SU-DHL-6 (cell line): Measurements from ENCODE around the gene SORCS2.

Experiments
- H2AFZ ChIP-seq: fragments of 200-600 bp; sonication (generic); 2 replicates; pipeline ENCODE4 v1.6.1; 2014; ENCODE audit warnings: low read depth, mild to moderate bottlenecking, moderate library complexity, mixed read lengths, antibody characterized with exemption, low read length; ENCODE audit not compliant: severe bottlenecking
- H3F3A ChIP-seq: fragments of 200-600 bp; shearing (Covaris generic); 2 replicates; pipeline ENCODE4 v1.6.0; 2016; ENCODE audit warnings: antibody characterized with exemption, mild to moderate bottlenecking; ENCODE audit not compliant: insufficient read depth
- H3K27ac ChIP-seq: fragments of 200-600 bp; sonication (generic); 2 replicates; pipeline ENCODE4 v1.5.1; 2016; ENCODE audit warnings: low read depth, mild to moderate bottlenecking, low read length, moderate library complexity, mixed read lengths
- H3K27me3 ChIP-seq: fragments of 200-600 bp; sonication (generic), shearing (Covaris generic); 2 replicates; pipeline ENCODE4 v1.6.0; 2014; ENCODE audit warnings: mild to moderate bottlenecking, low read length
- H3K36me3 ChIP-seq: fragments of 200-600 bp; sonication (generic); 2 replicates; pipeline ENCODE4 v1.6.1; 2014; ENCODE audit warnings: mild to moderate bottlenecking, low read length, mixed read lengths
- H3K4me2 ChIP-seq: fragments of 300-600, 200-600 bp; shearing (Covaris generic), sonication (generic); 2 replicates; pipeline ENCODE4 v1.6.0; 2014; ENCODE audit warnings: low read length, low read depth, mild to moderate bottlenecking; ENCODE audit not compliant: poor library complexity, severe bottlenecking
- H3K4me3 ChIP-seq: fragments of 200-600 bp; sonication (generic); 2 replicates; pipeline ENCODE4 v1.5.1; 2014; ENCODE audit warnings: antibody characterized with exemption, low read length, mild to moderate bottlenecking, mixed read lengths; ENCODE audit not compliant: insufficient read depth, poor library complexity, severe bottlenecking
- H3K79me2 ChIP-seq: fragments of 200-600 bp; sonication (generic); 2 replicates; pipeline ENCODE4 v1.6.1; 2014; ENCODE audit warnings: mild to moderate bottlenecking, low read length, moderate library complexity; ENCODE audit not compliant: insufficient read depth
- H3K9ac ChIP-seq: fragments of 200-600 bp; sonication (generic); 2 replicates; pipeline ENCODE4 v1.7.0; 2014; ENCODE audit warnings: mild to moderate bottlenecking, low read length
- H3K9me2 ChIP-seq: fragments of 200-600 bp; sonication (generic); replicated peaks from 2 replicates; pipeline ENCODE4 v1.6.1; 2014; ENCODE audit warnings: low read length; ENCODE audit not compliant: insufficient read depth
- H3K9me3 ChIP-seq: fragments of 200-600 bp; sonication (generic); 2 replicates; pipeline ENCODE4 v1.6.1; 2014; ENCODE audit warnings: low read length, mixed read lengths; ENCODE audit not compliant: insufficient read depth
- H4K20me1 ChIP-seq: fragments of 200-600 bp; sonication (generic); 2 replicates; pipeline ENCODE4 v1.6.1; 2014; ENCODE audit warnings: low read depth, mild to moderate bottlenecking, antibody characterized with exemption, low read length, moderate library complexity, mixed read lengths
- EZH2phosphoT487 ChIP-seq: fragments of 200-600 bp; sonication (generic), shearing (Covaris generic); conservative IDR thresholded peaks from 2 replicates; pipeline ENCODE4 v1.6.1; 2018; ENCODE audit warnings: mild to moderate bottlenecking, antibody characterized with exemption, low read length, moderate library complexity, mixed read lengths
- TF ChIP-seq, protein P1 (sequence below): fragments of 200-600 bp; sonication (generic); IDR thresholded peaks from one replicate; pipeline ENCODE4 v1.5.1; 2017; ENCODE audit warnings: antibody characterized with exemption, mild to moderate bottlenecking, low read length, moderate library complexity; ENCODE audit not compliant: insufficient read depth, poor library complexity, severe bottlenecking

Gene SORCS2

GRCh38 chr4:7180938-7181337 lies 11.4 kb upstream of the SORCS2 start:
- Histone ChIP-seq H3K4me2 (no peak overlapping the region), H3K4me3 (no peak overlapping the region), H4K20me1 (no peaks in the 10 kb centered on the region), H3K27ac (no peak overlapping the region), H2AFZ (no peak overlapping the region), H3K9me2 (no peaks in the 10 kb centered on the region), H3K9ac (no peak overlapping the region), H3K79me2 (no peaks in the 10 kb centered on the region), H3K36me3 (no peaks in the 10 kb centered on the region), H3K27me3 (no peaks in the 10 kb centered on the region), H3F3A (no peaks in the 10 kb centered on the region), H3K9me3 (no peaks in the 10 kb centered on the region; the same call in 1 of the 2 replicates)
- TF ChIP-seq EZH2phosphoT487 = no peak
- TF ChIP-seq, protein P1, sequence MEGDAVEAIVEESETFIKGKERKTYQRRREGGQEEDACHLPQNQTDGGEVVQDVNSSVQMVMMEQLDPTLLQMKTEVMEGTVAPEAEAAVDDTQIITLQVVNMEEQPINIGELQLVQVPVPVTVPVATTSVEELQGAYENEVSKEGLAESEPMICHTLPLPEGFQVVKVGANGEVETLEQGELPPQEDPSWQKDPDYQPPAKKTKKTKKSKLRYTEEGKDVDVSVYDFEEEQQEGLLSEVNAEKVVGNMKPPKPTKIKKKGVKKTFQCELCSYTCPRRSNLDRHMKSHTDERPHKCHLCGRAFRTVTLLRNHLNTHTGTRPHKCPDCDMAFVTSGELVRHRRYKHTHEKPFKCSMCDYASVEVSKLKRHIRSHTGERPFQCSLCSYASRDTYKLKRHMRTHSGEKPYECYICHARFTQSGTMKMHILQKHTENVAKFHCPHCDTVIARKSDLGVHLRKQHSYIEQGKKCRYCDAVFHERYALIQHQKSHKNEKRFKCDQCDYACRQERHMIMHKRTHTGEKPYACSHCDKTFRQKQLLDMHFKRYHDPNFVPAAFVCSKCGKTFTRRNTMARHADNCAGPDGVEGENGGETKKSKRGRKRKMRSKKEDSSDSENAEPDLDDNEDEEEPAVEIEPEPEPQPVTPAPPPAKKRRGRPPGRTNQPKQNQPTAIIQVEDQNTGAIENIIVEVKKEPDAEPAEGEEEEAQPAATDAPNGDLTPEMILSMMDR = no peak

DNA sequence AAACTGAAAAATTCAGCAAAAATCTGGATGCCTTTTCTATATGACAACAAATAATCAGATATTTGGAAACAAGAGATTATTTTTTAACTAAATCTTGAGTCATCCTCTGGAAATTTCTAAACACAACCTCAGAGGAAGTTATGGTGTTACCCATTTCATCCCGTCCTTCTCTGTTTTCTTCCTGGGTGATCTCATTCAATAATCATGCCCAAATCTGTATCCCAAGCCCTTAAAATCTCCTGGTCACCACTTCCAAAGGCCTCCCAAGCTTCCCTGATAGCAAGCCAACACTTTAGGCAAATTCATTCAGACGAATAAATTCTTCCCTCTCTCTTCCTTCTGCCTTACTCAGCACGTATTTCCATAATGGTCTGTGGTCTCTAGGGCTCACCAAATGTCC lies 9.7 kb upstream of the SORCS2 start:
- Histone ChIP-seq H3K27me3 (no peaks in the 10 kb centered on the region), H3K9ac (no peak overlapping the region), H3F3A (no peaks in the 10 kb centered on the region), H3K4me2 (no peak overlapping the region), H3K9me2 (no peaks in the 10 kb centered on the region), H3K4me3 (no peak overlapping the region), H3K79me2 (no peaks in the 10 kb centered on the region), H3K27ac (no peak overlapping the region), H2AFZ (no peak overlapping the region), H4K20me1 (no peaks in the 10 kb centered on the region), H3K9me3 (no peaks in the 10 kb centered on the region; the same call in 1 of the 2 replicates), H3K36me3 (no peaks in the 10 kb centered on the region)
- TF ChIP-seq, protein P1 = no peak
- TF ChIP-seq EZH2phosphoT487 = no peak

DNA sequence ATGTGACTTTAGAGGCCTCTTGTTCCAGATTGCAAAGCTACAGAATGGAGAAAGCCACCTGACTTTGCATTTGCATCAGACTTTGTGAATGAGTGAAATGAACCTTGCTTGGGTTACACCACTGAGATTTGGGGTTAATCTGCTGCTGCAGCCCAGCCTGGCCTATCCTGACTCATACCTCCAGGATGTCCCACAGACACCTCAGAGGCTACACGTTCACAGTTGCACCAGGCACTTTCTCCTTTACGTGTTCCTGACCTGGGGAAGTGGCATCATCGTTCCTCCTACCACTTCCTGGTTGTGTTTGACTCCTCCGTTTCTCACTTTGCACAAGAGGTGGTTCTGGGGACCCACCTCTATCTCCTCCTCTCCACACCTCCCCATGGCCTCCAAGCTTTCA lies 9.2 kb upstream of the SORCS2 start:
- no peak overlapping the region for H2AFZ ChIP-seq
- H3K4me3 ChIP-seq = no peak overlapping the region
- no peaks in the 10 kb centered on the region; the same call in 1 of the 2 replicates for H3K9me3 ChIP-seq
- no peak overlapping the region for H3K9ac ChIP-seq
- no peak overlapping the region for H3K4me2 ChIP-seq
- H3K27me3 ChIP-seq = no peaks in the 10 kb centered on the region
- no peaks in the 10 kb centered on the region for H4K20me1 ChIP-seq
- H3K9me2 ChIP-seq = no peaks in the 10 kb centered on the region
- no peak overlapping the region for H3K27ac ChIP-seq
- H3K36me3 ChIP-seq = no peaks in the 10 kb centered on the region
- no peaks in the 10 kb centered on the region for H3F3A ChIP-seq
- no peak for TF ChIP-seq EZH2phosphoT487
- TF ChIP-seq, protein P1 = no peak
- H3K79me2 ChIP-seq = no peaks in the 10 kb centered on the region
